Limb (tissue), 2 donors: ENCODE results near the gene TERB1.

ENCODE experiments used
- DNase-seq, 2 donors: peaks; one replicate each; pipeline ENCODE4 v3.0.0-alpha.2; 2016; ENCODE audit errors: extremely low spot score in 2 of 2

Gene TERB1

GRCh38 chr16:66705790-66706505, 95.4 kb downstream of the TERB1 start:
- no peak for DNase-seq
